WTC11 (cell line): ENCODE data around the gene IL16. TPM values are rescaled to one million over a fixed set of nuclear protein-coding genes. Genes with fewer than 3 reads are reported as not detected.

Source experiments
- ATAC-seq: fragments of 200-7000 bp; cut with Tn5 transposase; 2 replicates; pipeline ENCODE4 v1.10.0; 2021; ENCODE audit warnings: mild to moderate bottlenecking, moderate library complexity
- CTCF ChIA-PET: fragments of 300-600 bp; sonication (Branson Sonifier 250); formaldehyde crosslinking; loops from one replicate; lab custom pipeline; 2021; ENCODE audit warnings: antibody characterized with exemption; lab: Charles Lee
- POLR2A ChIA-PET: fragments of 350-600 bp; sonication (Branson Sonifier 250); formaldehyde crosslinking; loops from one replicate; lab custom pipeline; 2021; ENCODE audit warnings: antibody characterized with exemption; lab: Charles Lee
- DNase-seq: peaks from one replicate; pipeline ENCODE4 v3.0.0; 2021; ENCODE audit warnings: low spot score
- H3K27ac Mint-ChIP-seq: 2 replicates; pipeline ENCODE4 v1.8.0; 2021; ENCODE audit warnings: mixed read lengths
- H3K27me3 Mint-ChIP-seq: 2 replicates; pipeline ENCODE4 v1.8.0; 2021; ENCODE audit warnings: low read depth, mild to moderate bottlenecking, moderate library complexity, mixed read lengths
- H3K36me3 Mint-ChIP-seq: 2 replicates; pipeline ENCODE4 v1.8.0; 2021; ENCODE audit warnings: mixed read lengths
- H3K4me1 Mint-ChIP-seq: 2 replicates; pipeline ENCODE4 v1.8.0; 2022; ENCODE audit warnings: mixed read lengths
- H3K4me3 Mint-ChIP-seq: 2 replicates; pipeline ENCODE4 v1.8.0; 2021; ENCODE audit warnings: mild to moderate bottlenecking, moderate library complexity, mixed read lengths
- H3K9me3 Mint-ChIP-seq: 2 replicates; pipeline ENCODE4 v1.8.0; 2021; ENCODE audit warnings: mixed read lengths
- ATF6 ChIP-seq: sonication (generic); formaldehyde crosslinking; IDR thresholded peaks from 2 replicates; pipeline ENCODE4 v1.8.1; 2023; ENCODE audit warnings: mild to moderate bottlenecking, missing genetic modification reagents
- CDX4 ChIP-seq: fragments of 250-450 bp; sonication (Bioruptor Pico); IDR thresholded peaks from 2 replicates; pipeline ENCODE4 v1.9.0; 2021; ENCODE audit warnings: moderate library complexity, mild to moderate bottlenecking, inconsistent platforms, borderline replicate concordance
- CTCF ChIP-seq: fragments of 200-600 bp; IDR thresholded peaks from 2 replicates; pipeline ENCODE4 v1.8.0; 2022; ENCODE audit warnings: antibody characterized with exemption
- E2F4 ChIP-seq: sonication (generic); formaldehyde crosslinking; IDR thresholded peaks from 2 replicates; pipeline ENCODE4 v1.8.1; 2022; ENCODE audit warnings: low read depth, mild to moderate bottlenecking, moderate library complexity, missing genetic modification reagents, borderline replicate concordance
- ETV6 ChIP-seq: sonication (generic); formaldehyde crosslinking; IDR thresholded peaks from 2 replicates; pipeline ENCODE4 v1.8.1; 2022; ENCODE audit warnings: mild to moderate bottlenecking, missing genetic modification reagents
- HMGA2 ChIP-seq: fragments of 250-450 bp; sonication (Bioruptor Pico); IDR thresholded peaks from 2 replicates; pipeline ENCODE4 v1.4.0; 2021; ENCODE audit warnings: mild to moderate bottlenecking, moderate library complexity
- HMGXB4 ChIP-seq: sonication (generic); formaldehyde crosslinking; IDR thresholded peaks from 2 replicates; pipeline ENCODE4 v1.8.1; 2023; ENCODE audit warnings: mild to moderate bottlenecking, moderate library complexity, missing genetic modification reagents
- MAX ChIP-seq: sonication (generic); formaldehyde crosslinking; IDR thresholded peaks from 2 replicates; pipeline ENCODE4 v1.8.0; 2022; ENCODE audit warnings: mild to moderate bottlenecking, missing genetic modification reagents
- NR3C1 ChIP-seq: sonication (generic); formaldehyde crosslinking; conservative IDR thresholded peaks from 2 replicates; pipeline ENCODE4 v1.8.1; 2023; ENCODE audit warnings: low read depth, mild to moderate bottlenecking, missing genetic modification reagents
- PREB ChIP-seq: sonication (generic); formaldehyde crosslinking; IDR thresholded peaks from 2 replicates; pipeline ENCODE4 v1.8.1; 2022; ENCODE audit warnings: mild to moderate bottlenecking, missing genetic modification reagents, moderate library complexity, borderline replicate concordance
- STAT6 ChIP-seq: sonication (generic); formaldehyde crosslinking; conservative IDR thresholded peaks from 2 replicates; pipeline ENCODE4 v1.8.1; 2023; ENCODE audit warnings: mild to moderate bottlenecking, low read depth, missing genetic modification reagents, moderate library complexity
- USF1 ChIP-seq: sonication (generic); formaldehyde crosslinking; IDR thresholded peaks from 2 replicates; pipeline ENCODE4 v1.8.0; 2022; ENCODE audit warnings: mild to moderate bottlenecking, missing genetic modification reagents
- ZNF232 ChIP-seq: sonication (generic); formaldehyde crosslinking; IDR thresholded peaks from 2 replicates; pipeline ENCODE4 v1.8.0; 2022; ENCODE audit warnings: mild to moderate bottlenecking, missing genetic modification reagents
- ZNF317 ChIP-seq: sonication (generic); formaldehyde crosslinking; IDR thresholded peaks from 2 replicates; pipeline ENCODE4 v1.8.1; 2023; ENCODE audit warnings: low read depth, mild to moderate bottlenecking, moderate library complexity, missing genetic modification reagents, borderline replicate concordance
- ZNF416 ChIP-seq: fragments of 250-450 bp; sonication (Bioruptor Pico); IDR thresholded peaks from 2 replicates; pipeline ENCODE4 v1.9.0; 2021; ENCODE audit warnings: mild to moderate bottlenecking, inconsistent platforms
- total RNA-seq: library from RNA; stranded (reverse); gene quantifications from 3 replicates; pipeline ENCODE4 v1.2.3, GENCODE V29; 2021

The IL16 gene
- total RNA-seq, 1 experiment from 2014 or later: 0.61 TPM

- TF ChIP-seq E2F4 (CRISPR knock-in tag): no peak
- TF ChIP-seq, all 79 proteins: peak for 0
These were observed 68.7 kb downstream of the IL16 start (continued) for GRCh38 chr15:81265256-81265943.

GRCh38 chr15:81265944-81266775 is 69.5 kb downstream of the IL16 start:
- ChIA-PET POLR2A (interaction anchor here (0.6 to 0.9 kb wide), 2 partner anchors 58 to 265 kb away, joined by 3 read pairs; partner anchors contain the start of genes STARD5 and TLNRD1), CTCF (interaction anchor here (0.6 to 4.9 kb wide), 142 partner anchors 9 to 918 kb away, joined by 3 to 238 read pairs (median 6); partner anchors contain the start of genes ABHD17C, CEMIP, CFAP161 and IL16)
- Mint-ChIP-seq H3K4me1 (peaks cover 13% of the 10 kb centered on the region), H3K9me3 (no peaks in the 10 kb centered on the region), H3K27ac (no peak overlapping the region), H3K27me3 (no peaks in the 10 kb centered on the region), H3K4me3 (peak overlapping the region; percentile 58), H3K36me3 (no peaks in the 10 kb centered on the region)
- DNase-seq: peak; percentile 90
- ATAC-seq: peak; percentile 93
- no peak for TF ChIP-seq HMGA2 (CRISPR knock-in tag)
- TF ChIP-seq CTCF: peak; percentile 78
- peak; percentile 40; the same call in 1 of the 2 replicates for TF ChIP-seq USF1 (CRISPR knock-in tag)
- no peak for TF ChIP-seq ETV6
- no peak for TF ChIP-seq ZNF232 (CRISPR knock-in tag)
- peak; percentile 64; the same call in 1 of the 2 replicates for TF ChIP-seq MAX

GRCh38 chr15:81268340-81268739 is 71.7 kb downstream of the IL16 start:
- Mint-ChIP-seq H3K9me3 (no peaks in the 10 kb centered on the region), H3K4me3 (no peak overlapping the region), H3K4me1 (peaks cover 13% of the 10 kb centered on the region), H3K36me3 (no peaks in the 10 kb centered on the region), H3K27me3 (no peaks in the 10 kb centered on the region; the same call in 1 of the 2 replicates), H3K27ac (no peak overlapping the region)
- CTCF ChIA-PET: interaction anchor here (0.7 to 4.9 kb wide), 7 partner anchors 100 to 162 kb away, joined by 3 to 170 read pairs (median 3); no protein-coding TSS in a partner anchor
- POLR2A ChIA-PET: no interaction called here
- no peak for ATAC-seq
- DNase-seq: no peak
- TF ChIP-seq CDX4 (no peak), PREB (CRISPR knock-in tag) (no peak), ATF6 (CRISPR knock-in tag) (no peak), HMGXB4 (CRISPR knock-in tag) (no peak), ZNF416 (no peak), ZNF317 (CRISPR knock-in tag) (no peak), STAT6 (CRISPR knock-in tag) (no peak), HMGA2 (CRISPR knock-in tag) (no peak), NR3C1 (CRISPR knock-in tag) (no peak)
